ENCODE results near the gene MAP2K4.
"Not testable (repeated sequence)": the region's sequence is repeated elsewhere in the genome, so short reads cannot be mapped to it uniquely, and the experiment has no call there.

MAP2K4 gene

DNA sequence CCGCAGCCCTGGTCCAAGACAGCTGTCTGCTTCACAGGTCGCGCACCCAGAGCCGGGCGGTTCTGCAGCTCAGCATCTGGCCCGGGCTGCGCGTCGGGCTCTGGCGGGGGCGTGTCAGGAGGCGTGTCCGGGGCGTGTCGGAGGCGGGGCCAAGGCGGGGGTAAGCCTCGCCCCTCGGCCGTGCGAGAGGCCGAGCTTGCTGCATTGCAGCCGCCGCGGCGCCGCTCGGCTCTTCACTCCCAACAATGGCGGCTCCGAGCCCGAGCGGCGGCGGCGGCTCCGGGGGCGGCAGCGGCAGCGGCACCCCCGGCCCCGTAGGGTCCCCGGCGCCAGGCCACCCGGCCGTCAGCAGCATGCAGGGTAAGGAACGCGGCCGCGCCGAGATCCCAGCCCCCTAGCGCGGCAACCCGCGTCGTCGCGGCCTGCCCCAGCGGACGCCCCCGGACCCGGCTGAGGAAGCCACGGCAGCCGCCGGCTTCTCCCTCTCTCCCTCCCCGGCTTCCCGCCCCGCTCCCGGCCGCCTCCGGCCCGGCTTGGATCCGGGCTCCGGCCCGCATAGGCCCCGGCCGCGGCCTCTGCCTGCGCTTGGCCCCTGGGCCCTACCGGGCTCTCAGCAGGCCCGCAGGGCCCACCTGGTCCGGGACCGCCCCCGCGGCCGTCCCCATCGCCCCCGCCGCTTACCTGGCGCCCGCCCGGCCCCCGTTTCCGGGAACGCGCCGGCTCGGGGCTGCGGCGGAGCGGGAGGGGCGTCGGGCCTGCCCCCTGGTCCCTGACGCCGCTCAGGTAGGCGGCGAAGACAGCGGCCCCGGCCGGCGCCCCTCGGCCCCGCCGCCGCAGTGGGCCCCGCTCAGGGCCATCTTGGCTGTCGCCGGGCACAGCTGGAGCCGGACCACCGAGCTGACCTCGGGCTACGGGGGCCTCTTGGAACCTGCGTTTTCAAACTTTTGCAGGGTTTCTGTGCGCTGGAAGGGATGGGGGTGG lies at the start of gene MAP2K4:
TSS of gene MAP2K4 (plus strand) at position 236 of the 981 bp plus-strand sequence. CDS start at position 246, 10 bp downstream.
- peak; percentile 32 to 96 (median 86) for DNase-seq

DNA sequence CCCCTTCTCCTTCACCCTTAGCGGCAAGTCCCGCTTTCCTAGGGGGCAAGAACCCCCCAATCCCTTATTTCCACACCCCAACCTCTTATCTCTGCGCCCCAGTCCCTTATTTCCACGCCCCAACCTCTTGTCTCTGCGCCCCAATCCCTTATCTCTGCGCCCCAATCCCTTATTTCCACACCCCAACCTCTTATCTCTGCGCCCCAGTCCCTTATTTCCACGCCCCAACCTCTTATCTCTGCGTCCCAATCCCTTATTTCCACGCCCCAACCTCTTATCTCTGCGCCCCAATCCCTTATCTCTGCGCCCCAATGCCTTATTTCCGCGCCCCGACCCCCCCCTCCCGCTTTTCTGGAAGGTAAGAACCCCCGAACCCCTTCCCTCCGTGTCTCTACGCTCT lies 47.9 kb upstream of the MAP2K4 start:
- not testable (repeated sequence) for DNase-seq

DNA sequence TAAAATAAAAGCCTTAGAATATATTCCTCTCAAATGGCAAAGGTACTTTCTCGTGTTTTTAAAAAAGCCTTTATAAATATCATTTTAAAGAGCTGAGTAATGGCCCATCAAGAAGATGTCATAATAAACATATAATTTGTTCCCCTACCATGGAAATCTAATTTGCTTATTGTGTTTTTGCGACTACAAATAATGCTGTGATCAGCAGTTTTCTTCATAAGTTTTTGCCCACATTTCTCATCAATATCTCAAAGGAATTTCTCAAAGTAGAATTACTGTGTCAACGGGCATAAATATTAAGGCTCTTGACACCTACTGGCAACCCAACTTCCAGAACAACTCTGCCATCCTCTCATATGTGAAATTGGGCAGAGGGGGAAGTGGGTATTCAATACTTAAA lies 40.9 kb upstream of the MAP2K4 start:
- DNase-seq: no peak

DNA sequence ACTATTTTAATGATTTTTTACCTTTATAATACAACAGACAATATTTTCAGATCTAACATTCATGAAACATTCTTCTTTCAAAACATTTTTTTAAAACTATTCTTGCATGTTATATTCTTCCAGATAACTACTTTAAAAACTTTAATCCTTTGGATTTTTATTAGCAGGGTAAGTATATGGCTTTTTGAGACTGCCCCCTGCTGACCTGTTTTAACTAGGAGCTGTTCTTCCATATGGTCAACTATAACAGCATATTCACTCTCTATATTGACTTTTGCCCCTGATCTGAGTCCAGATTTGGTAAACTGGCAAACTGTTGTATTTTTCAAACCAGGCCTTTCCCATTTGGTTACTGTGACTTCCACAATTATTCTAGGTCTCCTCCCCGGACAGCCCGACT lies 39.9 kb upstream of the MAP2K4 start:
- DNase-seq: no peak

DNA sequence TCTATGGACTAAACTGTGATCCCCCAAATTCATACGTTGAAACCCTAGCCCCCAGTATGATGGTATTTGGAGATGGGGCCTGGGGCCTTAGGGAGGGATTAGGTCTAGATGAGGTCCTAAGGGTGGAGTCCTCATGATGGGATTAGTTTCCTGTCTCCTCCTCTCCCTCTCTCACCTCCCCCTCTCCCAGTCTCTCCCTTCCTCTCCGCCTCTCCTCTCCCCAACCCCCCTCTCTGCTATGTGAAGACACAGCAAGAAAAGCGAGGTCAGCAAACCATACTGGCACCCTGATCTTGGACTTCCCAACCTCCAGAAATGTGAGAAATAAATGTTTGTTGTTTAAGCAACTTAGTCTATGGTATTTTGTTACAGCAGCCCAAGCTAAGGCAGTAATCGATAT lies 38.8 kb upstream of the MAP2K4 start:
- no peak for DNase-seq

DNA sequence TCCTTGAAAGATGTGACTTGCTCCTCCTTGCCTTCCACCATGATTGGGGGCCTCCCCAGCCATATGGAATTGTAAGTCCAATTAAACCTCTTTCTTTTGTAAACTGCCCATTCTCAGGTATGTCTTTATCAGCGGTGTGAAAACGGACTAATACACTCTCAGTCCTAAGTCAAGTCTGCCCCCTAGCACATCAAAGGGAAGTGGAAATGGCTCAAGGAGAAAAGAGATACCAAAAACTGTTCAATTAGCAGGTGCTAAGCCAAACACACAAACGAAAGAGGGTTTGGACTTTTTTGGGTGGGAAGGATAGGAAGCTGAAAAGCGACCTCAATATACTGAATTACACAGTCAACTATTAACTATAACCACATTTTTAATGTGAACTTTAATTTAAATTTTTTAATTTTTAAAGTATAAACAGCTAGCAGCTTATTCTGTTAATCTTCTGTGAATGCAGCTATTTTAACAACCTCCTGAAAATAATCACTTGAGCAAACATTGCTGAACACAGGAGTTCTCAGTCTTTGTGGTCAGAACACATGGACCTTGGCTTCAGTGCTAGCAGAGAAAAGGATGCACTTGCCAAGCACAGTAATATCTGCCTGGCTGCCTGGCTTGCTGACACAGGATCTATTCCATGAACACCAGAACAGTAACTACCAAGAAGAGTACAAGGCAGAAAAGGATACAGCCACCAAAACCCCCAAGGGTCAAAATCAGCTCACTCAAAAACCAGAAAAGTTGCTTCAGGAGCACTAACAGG lies 34.3 kb upstream of the MAP2K4 start:
- DNase-seq: peak in 2 of 51 donors; percentile 3 to 14

DNA sequence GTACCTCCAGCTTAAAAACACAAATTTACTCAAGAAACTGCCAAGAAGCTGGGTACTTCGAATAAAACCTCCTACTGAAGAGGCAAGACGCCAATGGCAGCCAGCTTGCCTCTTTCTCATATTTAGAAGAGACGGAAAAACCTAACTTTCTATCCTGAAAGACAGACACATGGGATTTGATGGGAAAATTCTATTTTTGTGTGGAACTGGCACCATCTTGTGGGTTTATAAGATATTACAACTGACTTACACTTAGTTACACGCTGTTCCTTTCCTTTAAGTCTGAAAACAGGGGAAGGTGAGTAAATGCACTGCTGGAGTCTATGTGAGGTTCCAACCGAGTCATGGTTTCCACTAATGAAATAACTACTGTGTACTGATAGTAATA lies 33.7 kb upstream of the MAP2K4 start:
- peak in 1 of 51 donors; percentile 14 for DNase-seq

DNA sequence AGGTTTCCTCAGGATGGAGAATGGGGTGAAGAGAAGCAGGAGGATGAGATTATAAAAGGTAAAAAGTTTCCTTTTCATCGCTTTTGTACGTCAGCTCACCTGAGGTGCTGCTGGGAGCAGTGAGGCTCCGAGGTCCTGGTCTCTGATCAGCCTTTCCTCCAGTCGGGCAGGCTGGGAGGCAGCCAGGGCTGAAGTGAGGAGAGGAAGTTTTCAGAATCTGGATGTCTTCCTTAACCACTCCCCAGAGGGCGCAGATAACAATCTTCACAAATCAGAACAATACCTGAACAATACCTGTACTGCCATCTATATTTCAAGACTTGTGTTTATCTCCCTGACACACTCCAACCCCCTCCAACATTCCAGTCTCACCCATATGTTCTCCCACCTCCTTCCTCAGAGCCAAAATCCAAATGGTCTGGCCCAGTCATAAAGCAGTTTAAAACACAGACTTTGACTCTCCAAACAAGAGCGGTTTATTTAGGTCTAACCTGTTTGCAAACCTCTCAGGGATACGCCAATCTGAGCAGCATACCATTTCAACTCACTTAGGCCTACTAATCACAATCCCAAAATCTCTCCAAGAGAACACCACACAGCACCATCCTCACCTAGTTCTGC lies 30.2 kb upstream of the MAP2K4 start:
- DNase-seq: no peak

DNA sequence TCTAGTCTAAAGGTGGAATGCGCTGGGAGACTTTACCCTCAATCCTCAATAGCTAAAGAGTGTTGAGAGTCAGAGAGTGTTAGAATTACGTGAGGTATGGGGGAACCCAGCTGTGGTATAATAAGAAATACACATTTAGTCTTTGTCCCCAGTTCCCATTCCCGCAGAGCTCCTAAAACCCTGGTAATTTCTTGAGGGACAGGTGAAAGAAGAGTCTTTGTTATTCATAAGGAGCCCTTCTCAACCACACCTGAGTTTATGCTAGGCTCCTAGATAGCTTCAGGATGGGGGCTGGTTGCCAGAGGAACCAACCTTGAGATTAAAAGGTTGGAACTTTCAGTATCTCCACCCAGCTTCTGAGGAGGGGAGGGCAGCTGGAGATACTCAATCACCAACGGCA lies 29.2 kb upstream of the MAP2K4 start:
- DNase-seq: no peak

DNA sequence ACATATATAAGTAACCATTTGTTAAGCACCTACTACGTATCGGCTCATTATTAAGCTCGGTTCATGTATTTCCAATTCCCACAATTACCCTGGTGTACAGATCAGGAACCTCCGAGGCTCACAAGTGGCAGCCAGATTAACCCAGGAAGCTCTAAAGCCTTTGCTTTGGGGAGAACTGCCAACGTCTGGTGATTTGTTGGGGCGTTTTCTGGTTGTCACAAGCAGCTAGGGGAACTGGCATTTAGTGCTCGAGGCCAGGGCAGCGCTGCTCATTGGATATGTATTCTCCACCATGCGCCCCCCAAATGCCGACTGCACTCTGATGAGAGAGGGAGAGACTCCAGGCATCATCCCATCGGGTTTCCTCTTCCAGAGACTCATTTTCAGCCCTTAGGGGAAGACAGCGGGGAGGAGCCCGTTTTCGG lies 23.9 kb upstream of the MAP2K4 start:
- DNase-seq: peak in 18 of 51 donors; percentile 40 to 68 (median 54)

DNA sequence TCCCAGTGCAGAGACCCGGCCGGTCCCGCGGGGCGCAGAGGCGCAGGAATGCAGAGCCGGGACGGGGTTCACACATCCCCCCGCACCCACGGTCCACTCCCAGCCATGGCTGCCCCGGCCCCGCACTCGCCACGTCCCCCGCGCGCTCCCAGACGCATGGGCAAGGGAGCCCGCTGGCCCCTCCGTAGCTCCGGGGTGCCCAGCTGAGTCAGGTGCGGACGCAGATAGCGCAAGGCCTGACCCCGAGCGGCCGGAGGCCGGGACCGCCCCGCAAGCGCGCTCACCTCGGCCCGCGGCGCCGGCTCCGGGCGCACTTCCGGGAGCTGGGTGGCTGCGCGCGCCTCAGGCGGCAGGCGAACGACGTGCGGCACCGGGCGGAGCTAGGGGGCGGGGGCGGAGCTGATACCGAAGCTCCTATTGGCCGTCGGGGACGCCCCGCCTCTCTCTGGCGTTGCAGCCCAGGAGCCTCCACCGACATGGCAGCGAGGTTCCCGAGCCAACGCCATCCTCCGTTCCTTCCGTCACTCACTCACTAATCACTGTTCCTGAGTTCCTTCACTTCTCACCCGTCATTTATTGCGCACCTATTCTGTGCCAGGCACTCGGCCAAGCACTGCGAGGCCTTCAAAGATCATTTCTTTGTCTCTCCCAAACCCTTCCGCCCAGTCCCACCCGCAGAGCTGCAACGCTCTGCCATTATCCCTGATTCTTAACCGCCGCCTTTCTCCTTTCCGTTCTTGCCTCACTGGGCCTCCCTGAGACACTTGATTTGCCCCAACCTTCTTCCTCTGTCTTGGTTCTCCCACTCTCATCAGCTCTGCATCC lies 23.3 kb upstream of the MAP2K4 start, which contains the start of gene ZNF18:
TSS of gene ZNF18 (minus strand) at position 329 of the 825 bp plus-strand sequence. CDS start 4,646 bp downstream, outside the sequence.
- DNase-seq: peak; percentile 55 to 97 (median 91)

DNA sequence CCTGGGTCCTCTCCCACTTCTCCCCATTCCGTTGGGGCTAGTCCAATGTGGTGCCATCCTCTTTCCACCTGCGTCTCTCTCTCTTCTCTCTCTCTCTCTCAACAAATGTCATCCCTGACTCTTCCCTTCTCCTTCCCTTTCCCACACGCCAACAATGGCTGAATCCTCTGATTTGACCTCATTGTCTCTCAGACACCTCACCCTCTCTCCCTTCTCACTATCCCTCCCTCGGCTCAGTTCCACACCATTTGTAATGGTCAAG lies 22.8 kb upstream of the MAP2K4 start:
- DNase-seq: peak in 1 of 51 donors; percentile 50

DNA sequence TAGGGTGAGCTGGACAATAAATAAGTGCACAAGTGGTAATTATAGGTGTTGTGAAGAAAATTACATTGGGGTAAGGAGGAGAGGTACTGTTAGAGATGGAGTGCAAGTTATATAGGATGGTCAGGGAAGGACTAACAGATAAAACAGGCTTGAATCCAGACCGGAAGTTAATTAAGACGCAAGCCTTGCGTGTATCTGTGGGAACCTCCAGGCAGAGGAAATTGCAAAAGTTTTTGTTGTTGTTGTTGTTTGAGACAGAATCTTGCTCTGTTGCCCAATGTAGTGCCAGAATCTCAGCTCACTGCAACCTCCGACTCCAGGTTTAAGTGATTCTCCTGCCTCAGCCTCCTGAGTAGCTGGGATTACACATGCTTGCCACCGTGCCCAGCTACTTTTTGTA lies 21.0 kb upstream of the MAP2K4 start:
- DNase-seq: no peak

DNA sequence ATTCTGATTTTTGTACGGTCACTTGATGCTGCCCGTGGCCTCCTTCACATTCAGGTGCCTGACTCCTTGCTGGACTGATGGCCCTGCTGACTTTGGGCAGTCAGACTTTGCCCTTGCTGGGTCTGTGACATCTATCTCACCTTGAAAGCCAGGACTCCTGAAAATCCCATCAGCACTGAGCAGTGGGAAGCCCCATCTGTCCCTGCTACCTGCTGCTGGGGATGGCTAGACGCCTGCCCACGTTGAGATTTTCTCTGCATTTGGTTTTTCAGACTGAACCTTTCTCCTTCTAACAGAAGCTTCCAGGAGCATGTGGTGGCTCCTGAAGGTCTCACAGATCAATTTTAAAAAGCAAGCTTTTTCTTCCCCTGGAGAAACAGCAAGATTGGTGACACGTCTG lies 13.2 kb upstream of the MAP2K4 start:
- DNase-seq: no peak

DNA sequence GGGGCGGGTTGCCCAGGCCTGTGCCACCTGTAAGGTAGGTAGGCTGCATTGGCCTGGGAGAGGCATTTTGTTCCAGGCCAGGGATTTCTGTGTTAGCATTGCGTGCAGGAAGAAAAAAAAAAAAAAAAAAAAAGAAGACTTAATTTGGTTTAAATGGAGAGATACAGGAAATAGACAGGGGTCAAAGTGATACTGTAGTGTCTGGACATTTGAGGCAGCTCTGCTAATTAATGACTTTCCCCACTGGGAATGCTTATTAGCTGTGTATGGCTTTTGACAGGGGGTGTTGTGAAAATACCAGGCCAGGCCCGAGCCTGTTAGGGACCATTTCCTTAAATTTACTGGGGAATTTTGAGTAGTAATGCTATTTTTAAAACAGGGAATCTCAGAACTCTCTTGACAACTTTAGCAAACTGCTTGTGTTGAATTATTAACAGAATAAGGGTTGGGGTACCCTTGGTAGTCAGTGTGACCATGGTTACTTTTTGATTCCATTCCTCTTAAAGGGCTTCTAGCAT lies 1.0 kb downstream of the MAP2K4 start:
- no peak for DNase-seq

DNA sequence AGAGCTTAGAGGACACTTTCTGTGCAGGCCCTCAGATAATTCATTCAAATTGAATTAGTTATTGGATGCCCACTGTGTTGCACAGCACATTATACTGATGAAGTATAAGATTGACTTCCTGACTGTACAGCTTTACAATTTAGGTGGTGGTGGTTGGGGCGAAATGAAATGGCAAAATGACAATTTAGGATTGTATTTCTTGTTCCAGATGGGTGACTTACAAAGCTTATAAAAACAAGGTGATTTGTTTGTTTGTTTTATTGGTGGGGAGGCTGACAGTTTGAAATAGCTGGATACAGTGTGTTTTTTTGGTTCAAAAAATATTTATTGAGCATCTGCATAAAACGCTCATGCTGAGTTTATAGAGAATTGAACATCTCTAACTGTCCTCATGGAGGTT lies 1.6 kb downstream of the MAP2K4 start:
- no peak for DNase-seq

DNA sequence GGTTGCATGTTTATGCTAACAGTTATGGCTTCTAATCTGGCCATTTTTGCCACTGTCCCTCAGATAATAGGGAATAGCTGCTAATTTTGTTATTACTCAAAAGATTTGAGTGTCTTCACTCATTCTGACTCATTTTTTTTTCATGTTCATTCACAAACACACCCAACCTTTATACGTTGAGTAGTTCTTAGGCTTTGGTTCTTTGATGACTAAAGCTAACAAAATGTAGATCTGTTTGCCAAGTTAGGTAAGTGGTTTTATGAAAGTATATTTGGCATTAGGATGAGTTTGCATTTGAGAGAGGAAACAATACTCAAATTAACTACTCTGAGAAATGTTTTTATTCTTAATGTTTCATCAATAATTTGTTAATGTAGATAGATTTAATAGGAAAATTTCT lies 3.6 kb downstream of the MAP2K4 start:
- no peak for DNase-seq

DNA sequence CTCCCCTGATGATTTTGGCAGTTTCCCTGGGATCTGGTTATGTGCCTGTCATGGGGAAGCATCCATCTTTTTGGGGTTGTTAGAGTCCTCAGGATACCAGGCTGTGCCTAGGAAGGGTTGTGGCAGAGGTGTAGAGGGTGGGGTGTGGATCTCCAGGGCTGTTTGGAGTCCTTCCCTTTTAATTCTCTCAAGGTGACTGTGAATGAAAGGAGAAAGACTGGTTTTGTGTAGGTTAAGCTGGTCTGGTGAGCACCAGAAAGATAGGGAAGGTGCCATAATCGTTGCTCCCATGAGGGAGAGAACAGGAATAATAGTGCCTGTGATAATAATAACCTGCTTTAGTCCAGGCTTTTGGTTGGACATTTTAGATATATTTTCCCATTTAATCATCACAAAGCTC lies 7.0 kb downstream of the MAP2K4 start:
- DNase-seq: no peak

DNA sequence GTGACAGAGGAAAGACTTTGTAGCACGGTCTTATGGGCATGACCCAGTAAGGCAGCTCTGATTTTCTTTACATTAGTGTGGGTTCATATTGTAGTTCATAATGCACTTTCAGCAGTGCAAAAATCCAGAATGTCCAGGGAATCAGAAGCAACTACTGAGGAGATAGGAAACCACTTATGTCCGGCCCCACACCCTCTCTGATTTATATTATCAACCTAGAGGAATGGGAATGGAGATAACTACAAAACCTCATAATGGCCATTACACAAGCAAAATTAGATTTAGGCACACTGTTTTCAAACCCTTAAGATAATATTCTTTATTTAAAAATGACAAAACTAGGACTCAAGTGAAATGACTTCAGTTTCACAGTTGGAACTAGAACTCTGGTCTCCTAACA lies 7.9 kb downstream of the MAP2K4 start:
- no peak for DNase-seq

DNA sequence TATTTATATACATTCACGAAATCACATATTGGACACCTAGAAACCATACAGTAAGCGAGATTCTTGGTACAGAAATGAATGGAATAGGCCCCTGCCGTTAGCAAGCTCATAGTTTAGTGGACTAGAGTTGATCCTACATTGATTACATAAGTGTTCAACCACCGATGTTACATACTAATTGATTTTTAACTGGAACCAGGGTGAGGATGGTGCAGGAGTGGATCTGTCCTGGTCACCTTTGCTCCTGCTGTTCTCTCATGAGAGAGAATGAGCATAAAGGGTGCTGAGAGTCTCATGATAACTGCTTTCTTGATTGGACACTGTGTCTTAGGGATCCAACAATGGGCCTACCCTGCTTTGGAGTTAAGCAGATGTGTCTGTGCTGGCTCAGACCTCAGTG lies 13.9 kb downstream of the MAP2K4 start:
- no peak for DNase-seq

DNA sequence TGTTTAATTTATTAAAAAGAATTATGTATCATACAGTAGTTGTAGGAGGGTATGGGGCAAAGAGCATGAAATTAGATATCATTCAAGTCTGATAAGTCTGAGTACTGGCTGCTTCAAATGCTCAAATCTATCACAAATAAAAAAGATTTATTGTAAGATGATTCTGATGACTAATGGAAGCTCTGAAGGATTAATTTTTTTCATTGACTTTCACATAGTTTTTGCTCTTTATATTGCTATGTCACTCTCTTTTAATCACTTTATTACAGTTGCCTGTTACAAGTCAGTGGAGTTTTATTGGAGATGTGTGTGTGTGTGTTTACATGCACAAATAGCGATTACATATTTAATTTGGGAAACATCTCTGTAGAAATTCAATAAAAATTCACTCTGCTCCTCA lies 15.0 kb downstream of the MAP2K4 start:
- no peak for DNase-seq

Data from hypothalamus (tissue), 51 donors.